ENCODE measurements around the gene DIAPH2.
"Not testable (repeated sequence)": the region's sequence is repeated elsewhere in the genome, so short reads cannot be mapped to it uniquely, and the experiment has no call there.

DIAPH2 gene

GRCh38 chrX:97384685-97385084 is 700.0 kb downstream of the DIAPH2 start:
- intact Hi-C loops (cut with micrococcal nuclease) = no loop called here
- Mint-ChIP-seq H3K27me3 (no peaks in the 10 kb centered on the region), H3K4me3 (no peak overlapping the region)

GRCh38 chrX:97387004-97387403 is 702.4 kb downstream of the DIAPH2 start:
- H3K36me3 Mint-ChIP-seq (ENCODE audit: low read depth) = peaks cover 19% of the 10 kb centered on the region
- H3K9me3 Mint-ChIP-seq = no peaks in the 10 kb centered on the region
- peaks cover 6% of the 10 kb centered on the region for H3K4me1 Mint-ChIP-seq (ENCODE audit: low read depth)
- intact Hi-C loops (cut with micrococcal nuclease) = no loop called here
- no peaks in the 10 kb centered on the region for H3K27me3 Mint-ChIP-seq
- no peak overlapping the region for H3K4me3 Mint-ChIP-seq
- H3K27ac Mint-ChIP-seq = no peak overlapping the region

More at GRCh38 chrX:97384685-97385084, 700.0 kb downstream of the DIAPH2 start:
- Mint-ChIP-seq H3K36me3 (ENCODE audit: low read depth) (peaks cover 19% of the 10 kb centered on the region), H3K4me1 (ENCODE audit: low read depth) (peaks cover 4% of the 10 kb centered on the region), H3K27ac (no peak overlapping the region), H3K9me3 (no peaks in the 10 kb centered on the region)

DNA sequence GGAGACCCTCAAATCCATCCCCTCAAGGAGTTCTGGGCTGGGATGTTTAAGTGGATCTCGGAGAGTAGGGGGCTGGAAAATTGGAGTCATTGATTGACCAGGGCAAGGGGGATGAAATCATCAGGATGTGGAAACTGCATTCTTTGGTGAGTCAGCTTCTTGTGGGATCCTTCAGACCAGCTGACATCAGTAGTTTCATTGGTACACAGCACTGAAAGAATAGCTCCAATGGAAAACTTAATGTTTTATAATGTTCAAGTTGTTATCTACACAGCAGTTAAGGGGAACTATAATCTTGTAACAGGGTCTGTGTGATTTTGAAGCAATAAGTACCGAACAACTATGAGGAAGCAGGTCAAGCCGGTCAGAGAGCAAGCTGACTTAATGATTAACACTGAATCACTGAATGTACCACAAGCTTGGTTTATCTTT is 705.1 kb downstream of the DIAPH2 start:
- Mint-ChIP-seq H3K36me3 (ENCODE audit: low read depth) (peaks cover 10% of the 10 kb centered on the region), H3K27ac (no peak overlapping the region), H3K4me3 (no peak overlapping the region), H3K27me3 (no peaks in the 10 kb centered on the region), H3K4me1 (ENCODE audit: low read depth) (peaks cover 6% of the 10 kb centered on the region), H3K9me3 (no peaks in the 10 kb centered on the region)
- intact Hi-C loops (cut with micrococcal nuclease) = no loop called here

- H3K27ac Mint-ChIP-seq = no peak overlapping the region
- no peaks in the 10 kb centered on the region for H3K4me1 Mint-ChIP-seq (ENCODE audit: low read depth)
- H3K27me3 Mint-ChIP-seq = no peaks in the 10 kb centered on the region
- intact Hi-C loops (cut with micrococcal nuclease) = no loop called here
- H3K9me3 Mint-ChIP-seq = no peaks in the 10 kb centered on the region
- no peaks in the 10 kb centered on the region for H3K36me3 Mint-ChIP-seq (ENCODE audit: low read depth)
- H3K4me3 Mint-ChIP-seq = no peak overlapping the region
Measured at GRCh38 chrX:97397371-97397770, 712.7 kb downstream of the DIAPH2 start.

DNA sequence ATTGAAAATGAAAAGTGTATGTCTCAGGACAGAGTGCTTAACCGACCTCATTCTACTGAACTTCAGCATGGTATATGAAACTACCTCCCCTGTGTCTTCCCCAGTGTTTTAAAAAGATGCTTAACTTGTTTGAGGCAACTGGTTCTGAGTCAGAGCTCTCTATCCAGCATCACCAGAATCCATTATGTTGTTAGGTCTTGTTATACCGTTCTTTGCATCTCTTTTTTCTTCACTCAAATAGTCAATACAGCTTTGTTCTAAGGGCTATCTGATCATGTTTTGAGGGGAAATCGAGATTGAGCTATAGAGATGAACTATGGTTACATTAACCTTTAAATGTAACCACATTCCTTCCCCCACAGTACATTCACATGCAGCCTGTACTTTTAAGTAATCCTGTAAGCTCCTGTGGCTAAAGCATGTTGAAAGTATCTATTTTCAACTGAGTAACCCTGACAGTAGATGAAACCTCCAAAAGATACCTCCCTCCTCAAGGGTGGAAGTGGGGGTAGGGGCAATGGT is 713.4 kb downstream of the DIAPH2 start:
- H3K9me3 Mint-ChIP-seq = no peaks in the 10 kb centered on the region
- no peaks in the 10 kb centered on the region for H3K27me3 Mint-ChIP-seq
- no peaks in the 10 kb centered on the region for H3K4me1 Mint-ChIP-seq (ENCODE audit: low read depth)
- H3K27ac Mint-ChIP-seq = no peak overlapping the region
- H3K36me3 Mint-ChIP-seq (ENCODE audit: low read depth) = no peaks in the 10 kb centered on the region
- intact Hi-C loops (cut with micrococcal nuclease) = no loop called here
- H3K4me3 Mint-ChIP-seq = no peak overlapping the region

DNA sequence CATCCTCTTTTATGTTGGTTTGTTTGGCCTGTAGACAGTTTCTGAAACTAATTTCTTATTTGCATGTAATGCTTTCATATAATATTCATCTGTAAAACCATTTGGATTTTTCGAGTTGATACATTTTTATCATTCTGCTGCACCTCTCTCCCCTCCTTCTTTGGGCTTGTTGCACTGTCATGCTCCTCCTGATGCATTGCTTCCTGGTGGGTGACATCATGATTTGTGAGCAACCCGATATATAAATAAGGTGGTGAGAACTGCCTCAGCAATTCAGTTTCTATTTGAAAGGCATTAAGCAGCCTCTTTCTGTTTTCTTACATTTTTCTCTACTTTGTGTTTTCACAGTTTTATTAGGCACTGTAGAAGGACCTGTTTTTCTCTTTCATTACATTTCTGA is 714.8 kb downstream of the DIAPH2 start:
- intact Hi-C loops (cut with micrococcal nuclease) = no loop called here
- no peaks in the 10 kb centered on the region for H3K27me3 Mint-ChIP-seq
- H3K36me3 Mint-ChIP-seq (ENCODE audit: low read depth) = no peaks in the 10 kb centered on the region
- H3K4me3 Mint-ChIP-seq = no peak overlapping the region
- no peaks in the 10 kb centered on the region for H3K9me3 Mint-ChIP-seq
- no peak overlapping the region for H3K27ac Mint-ChIP-seq
- H3K4me1 Mint-ChIP-seq (ENCODE audit: low read depth) = no peaks in the 10 kb centered on the region

DNA sequence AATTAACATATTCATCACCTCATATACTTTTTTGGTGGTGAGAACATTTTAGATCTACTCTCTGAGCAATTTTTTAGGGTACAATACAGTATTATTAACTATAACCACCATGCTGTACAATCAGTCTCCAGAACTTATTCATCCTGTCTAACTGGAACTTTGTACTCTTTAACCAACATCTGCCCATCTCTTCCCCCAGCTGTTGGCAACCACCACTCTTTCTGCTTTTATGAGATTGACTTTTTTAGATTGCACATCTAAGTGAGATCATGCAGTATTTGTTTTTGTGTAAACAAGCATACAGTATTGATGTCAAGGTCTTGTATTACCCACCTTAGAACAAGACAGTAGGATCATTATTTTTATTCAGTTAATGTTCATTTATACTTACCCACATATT is 715.9 kb downstream of the DIAPH2 start:
- H3K27ac Mint-ChIP-seq = no peak overlapping the region
- no peaks in the 10 kb centered on the region for H3K9me3 Mint-ChIP-seq
- intact Hi-C loops (cut with micrococcal nuclease) = no loop called here
- no peaks in the 10 kb centered on the region for H3K4me1 Mint-ChIP-seq (ENCODE audit: low read depth)
- H3K27me3 Mint-ChIP-seq = no peaks in the 10 kb centered on the region
- no peak overlapping the region for H3K4me3 Mint-ChIP-seq
- H3K36me3 Mint-ChIP-seq (ENCODE audit: low read depth) = no peaks in the 10 kb centered on the region

DNA sequence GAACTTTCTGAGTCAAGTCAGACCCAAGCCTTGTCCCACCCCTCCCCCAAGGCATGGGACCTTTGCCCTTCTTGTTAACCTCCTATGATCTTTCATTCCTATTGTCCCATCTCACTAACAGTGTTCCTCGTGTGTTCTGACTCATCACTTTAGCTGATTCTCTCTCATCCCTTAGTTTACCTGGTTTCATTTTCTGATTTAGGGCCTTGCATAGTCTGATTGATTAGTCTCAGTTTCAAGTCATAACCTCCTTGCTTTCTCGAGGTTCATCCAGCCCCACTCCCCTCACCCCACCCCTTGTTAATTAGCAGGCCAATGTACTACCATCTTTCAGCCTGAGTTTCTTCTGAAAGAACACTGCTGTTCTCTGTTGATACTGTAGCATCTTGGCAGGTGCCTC is 716.5 kb downstream of the DIAPH2 start:
- Mint-ChIP-seq H3K27ac (no peak overlapping the region), H3K9me3 (no peaks in the 10 kb centered on the region), H3K4me1 (ENCODE audit: low read depth) (no peaks in the 10 kb centered on the region), H3K4me3 (no peak overlapping the region), H3K36me3 (ENCODE audit: low read depth) (no peaks in the 10 kb centered on the region), H3K27me3 (no peaks in the 10 kb centered on the region)
- intact Hi-C loops (cut with micrococcal nuclease) = no loop called here

DNA sequence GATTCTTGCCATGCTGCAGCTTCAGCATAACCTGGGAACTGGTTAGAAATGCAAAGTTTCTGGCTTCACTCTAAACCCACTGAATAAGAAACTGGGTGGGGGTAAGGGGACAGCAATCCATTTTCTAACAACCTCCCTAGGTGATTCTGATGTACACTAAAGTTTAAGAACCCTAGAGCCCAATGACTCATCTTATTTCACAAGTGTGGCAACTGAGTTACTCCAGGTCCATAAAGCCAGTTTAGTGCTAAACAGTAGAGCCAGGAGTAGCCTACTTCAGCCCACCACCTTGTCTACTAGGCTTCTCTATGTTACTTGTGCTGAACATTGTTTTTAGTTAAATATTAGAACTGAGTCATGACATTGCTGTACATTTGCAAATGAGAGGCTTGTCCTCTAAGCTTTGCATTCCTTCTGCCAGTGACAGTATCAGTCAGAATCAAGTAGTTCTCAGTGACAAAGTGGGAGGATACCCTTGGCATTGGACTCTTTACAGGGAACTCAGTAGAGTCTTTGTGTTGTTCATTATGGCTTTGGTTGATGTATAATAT is 717.0 kb downstream of the DIAPH2 start:
- intact Hi-C loops (cut with micrococcal nuclease) = no loop called here
- Mint-ChIP-seq H3K4me1 (ENCODE audit: low read depth) (no peaks in the 10 kb centered on the region), H3K36me3 (ENCODE audit: low read depth) (no peaks in the 10 kb centered on the region), H3K4me3 (no peak overlapping the region), H3K9me3 (no peaks in the 10 kb centered on the region), H3K27me3 (no peaks in the 10 kb centered on the region), H3K27ac (no peak overlapping the region)

GRCh38 chrX:97402333-97402732 is 717.7 kb downstream of the DIAPH2 start:
- no peaks in the 10 kb centered on the region for H3K9me3 Mint-ChIP-seq
- no peaks in the 10 kb centered on the region for H3K27me3 Mint-ChIP-seq
- H3K27ac Mint-ChIP-seq = no peak overlapping the region
- H3K36me3 Mint-ChIP-seq (ENCODE audit: low read depth) = no peaks in the 10 kb centered on the region
- H3K4me1 Mint-ChIP-seq (ENCODE audit: low read depth) = no peaks in the 10 kb centered on the region
- H3K4me3 Mint-ChIP-seq = no peak overlapping the region
- intact Hi-C loops (cut with micrococcal nuclease) = no loop called here

DNA sequence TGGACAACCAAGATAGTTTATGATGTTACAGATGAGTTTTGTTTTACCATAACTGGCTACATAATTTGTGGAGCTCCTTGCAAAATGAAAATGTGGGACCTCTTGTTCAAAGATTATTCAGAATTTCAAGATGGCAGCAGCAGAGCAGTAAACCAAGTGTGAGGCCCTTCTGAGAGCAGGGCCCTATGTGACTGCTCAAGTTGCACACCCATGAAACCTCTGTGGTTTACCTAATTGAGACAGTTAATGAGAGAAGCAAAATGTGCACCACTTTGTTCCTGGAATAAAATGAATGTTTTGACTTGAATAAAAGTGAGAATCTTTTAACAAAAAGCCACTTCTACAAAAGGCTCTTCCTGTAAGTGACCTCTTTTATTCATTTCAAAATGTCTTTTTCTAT is 718.3 kb downstream of the DIAPH2 start:
- no peaks in the 10 kb centered on the region for H3K9me3 Mint-ChIP-seq
- no peak overlapping the region for H3K4me3 Mint-ChIP-seq
- H3K27ac Mint-ChIP-seq = no peak overlapping the region
- no peaks in the 10 kb centered on the region for H3K4me1 Mint-ChIP-seq (ENCODE audit: low read depth)
- intact Hi-C loops (cut with micrococcal nuclease) = no loop called here
- no peaks in the 10 kb centered on the region for H3K36me3 Mint-ChIP-seq (ENCODE audit: low read depth)
- H3K27me3 Mint-ChIP-seq = no peaks in the 10 kb centered on the region

- no peak overlapping the region for H3K4me3 Mint-ChIP-seq
- H3K4me1 Mint-ChIP-seq (ENCODE audit: low read depth) = no peaks in the 10 kb centered on the region
- no peaks in the 10 kb centered on the region for H3K27me3 Mint-ChIP-seq
- intact Hi-C loops (cut with micrococcal nuclease) = no loop called here
- peaks cover 17% of the 10 kb centered on the region for H3K36me3 Mint-ChIP-seq (ENCODE audit: low read depth)
- peaks cover 9% of the 10 kb centered on the region for H3K9me3 Mint-ChIP-seq
- H3K27ac Mint-ChIP-seq = no peak overlapping the region
Measured at GRCh38 chrX:97405031-97405660, 720.5 kb downstream of the DIAPH2 start.

GRCh38 chrX:97409632-97410415 is 725.2 kb downstream of the DIAPH2 start:
- H3K4me1 Mint-ChIP-seq (ENCODE audit: low read depth); intact Hi-C loops (cut with micrococcal nuclease); H3K27me3 Mint-ChIP-seq; H3K9me3 Mint-ChIP-seq; H3K4me3 Mint-ChIP-seq; H3K27ac Mint-ChIP-seq: not testable (repeated sequence)
- peaks cover 18% of the 10 kb centered on the region for H3K36me3 Mint-ChIP-seq (ENCODE audit: low read depth)

DNA sequence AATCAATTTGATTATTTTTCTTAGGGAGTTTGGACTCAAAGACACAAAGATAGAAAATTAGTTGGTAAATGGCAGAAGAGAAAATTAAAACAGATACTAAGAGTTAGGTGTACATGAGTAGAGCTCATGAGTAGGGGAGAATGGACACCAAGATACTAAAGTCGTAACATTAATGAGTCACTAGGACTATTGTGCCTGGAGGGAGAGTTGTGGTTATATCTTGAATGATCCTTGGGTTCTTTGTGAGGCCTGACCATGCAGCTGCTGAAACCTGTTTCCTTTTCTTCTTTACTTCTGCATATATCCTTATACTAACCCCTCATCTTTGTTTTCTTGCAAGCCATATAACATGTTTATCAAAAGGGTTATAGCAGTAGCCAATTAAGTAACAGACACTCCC is 731.8 kb downstream of the DIAPH2 start:
- Mint-ChIP-seq H3K9me3 (no peaks in the 10 kb centered on the region), H3K27ac (no peak overlapping the region), H3K27me3 (no peaks in the 10 kb centered on the region), H3K4me1 (ENCODE audit: low read depth) (no peaks in the 10 kb centered on the region), H3K4me3 (no peak overlapping the region), H3K36me3 (ENCODE audit: low read depth) (no peaks in the 10 kb centered on the region)
- intact Hi-C loops (cut with micrococcal nuclease) = no loop called here
